Astrocyte (in vitro differentiated cells and primary cell): ENCODE measurements around the gene GFPT2. TPM values are rescaled to one million over a fixed set of nuclear protein-coding genes. Genes with fewer than 3 reads are reported as not detected.
A peak's percentile ranks its signal among the peaks of the same experiment; 100 is the strongest.
"Not testable (repeated sequence)": the region's sequence is repeated elsewhere in the genome, so short reads cannot be mapped to it uniquely, and the experiment has no call there.

Experiments
- DNase-seq: peaks from one replicate; pipeline ENCODE4 v3.0.0-alpha.2; 2010; ENCODE audit warnings: low read depth
- FAIRE-seq: peaks from 2 replicates; lab custom pipeline; 2011; peaks lifted over from hg19 to GRCh38; lab: Jason Lieb, UNC
- H2AFZ ChIP-seq: 2 replicates; pipeline ENCODE4 v1.6.0; 2012; ENCODE audit warnings: low read depth, low read length, inconsistent platforms
- H3K27ac ChIP-seq: 2 replicates; pipeline ENCODE4 v1.5.1; 2011; ENCODE audit warnings: low read depth, low read length, inconsistent platforms
- H3K27me3 ChIP-seq: 2 replicates; pipeline ENCODE4 v1.6.0; 2011; ENCODE audit warnings: low read length, inconsistent platforms; ENCODE audit not compliant: insufficient read depth
- H3K36me3 ChIP-seq: 2 replicates; pipeline ENCODE4 v1.5.1; 2011; ENCODE audit warnings: low read length, inconsistent platforms; ENCODE audit not compliant: insufficient read depth
- H3K4me1 ChIP-seq: 2 replicates; pipeline ENCODE4 v1.5.1; 2011; ENCODE audit warnings: low read length, inconsistent platforms; ENCODE audit not compliant: insufficient read depth
- H3K4me2 ChIP-seq: 2 replicates; pipeline ENCODE4 v1.6.0; 2012; ENCODE audit warnings: low read length, inconsistent platforms
- H3K4me3 ChIP-seq: 2 replicates; pipeline ENCODE4 v1.5.1; 2011; ENCODE audit warnings: low read depth, mild to moderate bottlenecking, low read length, inconsistent platforms; ENCODE audit not compliant: insufficient read depth
- H3K79me2 ChIP-seq: 2 replicates; pipeline ENCODE4 v1.6.0; 2012; ENCODE audit warnings: mild to moderate bottlenecking, low read length, inconsistent platforms; ENCODE audit not compliant: insufficient read depth
- H3K9ac ChIP-seq: 2 replicates; pipeline ENCODE4 v1.6.0; 2012; ENCODE audit warnings: mild to moderate bottlenecking, low read length, inconsistent platforms
- H3K9me3 ChIP-seq: 2 replicates; pipeline ENCODE4 v1.5.1; 2012; ENCODE audit warnings: low read depth, mild to moderate bottlenecking, low read length, inconsistent platforms; ENCODE audit not compliant: insufficient read depth
- H4K20me1 ChIP-seq: 2 replicates; pipeline ENCODE4 v1.6.0; 2012; ENCODE audit warnings: low read length, inconsistent platforms; ENCODE audit not compliant: insufficient read depth
- H3K27ac Mint-ChIP-seq: one replicate; pipeline ENCODE4 v1.8.0; 2021; ENCODE audit warnings: mild to moderate bottlenecking, mixed read lengths; ENCODE audit not compliant: unreplicated experiment
- H3K27me3 Mint-ChIP-seq: one replicate; pipeline ENCODE4 v1.8.0; 2021; ENCODE audit warnings: low read depth, mixed read lengths; ENCODE audit not compliant: unreplicated experiment
- H3K36me3 Mint-ChIP-seq: one replicate; pipeline ENCODE4 v1.8.0; 2021; ENCODE audit warnings: low read depth, mixed read lengths; ENCODE audit not compliant: unreplicated experiment
- H3K4me1 Mint-ChIP-seq: one replicate; pipeline ENCODE4 v1.8.0; 2021; ENCODE audit warnings: low read depth, mixed read lengths; ENCODE audit not compliant: unreplicated experiment
- H3K4me3 Mint-ChIP-seq: one replicate; pipeline ENCODE4 v1.8.0; 2021; ENCODE audit warnings: mild to moderate bottlenecking, moderate library complexity, mixed read lengths; ENCODE audit not compliant: unreplicated experiment
- H3K9me3 Mint-ChIP-seq: one replicate; pipeline ENCODE4 v1.8.0; 2021; ENCODE audit warnings: mild to moderate bottlenecking, mixed read lengths; ENCODE audit not compliant: unreplicated experiment
- CTCF ChIP-seq: IDR thresholded peaks from 2 replicates; pipeline ENCODE4 v1.5.1; 2011; ENCODE audit warnings: low read depth, mild to moderate bottlenecking, inconsistent platforms, low read length, moderate library complexity; ENCODE audit not compliant: insufficient read depth
- EZH2 ChIP-seq: IDR thresholded peaks from 2 replicates; pipeline ENCODE4 v1.6.1; 2012; ENCODE audit warnings: mild to moderate bottlenecking, low read length, inconsistent platforms; ENCODE audit not compliant: insufficient read depth
- total RNA-seq: library from RNA; stranded (reverse); gene quantifications from 2 replicates; pipeline ENCODE4 v1.2.1, GENCODE V29; 2021

The GFPT2 gene
- total RNA-seq, 1 donor from 2014 or later = 14.6 TPM

DNA sequence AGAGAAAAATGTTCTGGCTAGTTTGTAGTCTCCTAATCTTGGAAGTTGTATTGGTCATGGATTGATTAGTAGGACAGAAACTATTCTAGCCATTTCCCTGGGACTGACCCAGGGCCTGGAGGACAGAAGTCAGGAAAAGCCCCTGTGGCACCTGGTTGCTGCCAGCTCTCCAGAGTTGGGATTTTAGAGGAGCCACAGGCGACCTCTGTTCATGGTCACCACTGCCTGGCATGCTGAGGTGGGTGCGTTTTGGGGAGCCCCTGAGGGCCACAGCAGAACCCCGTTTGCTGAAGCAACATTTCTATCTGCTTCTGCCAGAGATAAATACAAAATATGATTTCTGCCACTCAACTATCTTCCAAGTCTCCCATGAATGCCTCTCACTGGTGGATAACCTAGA lies 53.6 kb downstream of the GFPT2 start:
- Histone ChIP-seq H3K9me3 (no peaks in the 10 kb centered on the region), H3K27ac (no peak overlapping the region), H4K20me1 (peaks cover 3% of the 10 kb centered on the region), H3K36me3 (peaks cover 15% of the 10 kb centered on the region), H3K27me3 (no peaks in the 10 kb centered on the region), H2AFZ (no peak overlapping the region), H3K4me2 (no peak overlapping the region), H3K9ac (no peak overlapping the region), H3K79me2 (no peaks in the 10 kb centered on the region), H3K4me1 (no peaks in the 10 kb centered on the region), H3K4me3 (no peak overlapping the region)
- Mint-ChIP-seq H3K4me1 (no peaks in the 10 kb centered on the region), H3K9me3 (no peaks in the 10 kb centered on the region), H3K27ac (no peak overlapping the region), H3K4me3 (no peak overlapping the region), H3K27me3 (peaks cover 3% of the 10 kb centered on the region), H3K36me3 (peaks cover 15% of the 10 kb centered on the region)
- DNase-seq (no peak), FAIRE-seq (no peak)
- no peak for TF ChIP-seq EZH2
- TF ChIP-seq CTCF = no peak

- not testable (repeated sequence) for H3K4me3 ChIP-seq, DNase-seq, H3K9ac ChIP-seq, H3K27ac ChIP-seq, H3K79me2 ChIP-seq, H3K27me3 ChIP-seq, H4K20me1 ChIP-seq, H2AFZ ChIP-seq, H3K4me2 ChIP-seq, H3K9me3 ChIP-seq, H3K4me1 Mint-ChIP-seq, H3K4me1 ChIP-seq, H3K4me3 Mint-ChIP-seq, H3K27me3 Mint-ChIP-seq, H3K9me3 Mint-ChIP-seq, FAIRE-seq
- Mint-ChIP-seq H3K36me3 (peaks cover 14% of the 10 kb centered on the region), H3K27ac (peak overlapping the region; percentile 62)
- peaks cover 15% of the 10 kb centered on the region for H3K36me3 ChIP-seq
These were observed 54.1 kb downstream of the GFPT2 start for GRCh38 chr5:180299014-180299413.

- Histone ChIP-seq H3K4me1 (peaks cover 4% of the 10 kb centered on the region), H2AFZ (no peak overlapping the region), H3K9ac (no peak overlapping the region), H3K4me2 (no peak overlapping the region), H3K4me3 (no peak overlapping the region), H4K20me1 (peaks cover 7% of the 10 kb centered on the region), H3K27me3 (no peaks in the 10 kb centered on the region), H3K27ac (no peak overlapping the region), H3K9me3 (no peaks in the 10 kb centered on the region), H3K79me2 (no peaks in the 10 kb centered on the region), H3K36me3 (peaks cover 12% of the 10 kb centered on the region)
- H3K36me3 Mint-ChIP-seq = peaks cover 12% of the 10 kb centered on the region
- H3K4me1 Mint-ChIP-seq = peaks cover 5% of the 10 kb centered on the region
- no peak overlapping the region for H3K27ac Mint-ChIP-seq
- no peak for FAIRE-seq
- H3K9me3 Mint-ChIP-seq = no peaks in the 10 kb centered on the region
- H3K27me3 Mint-ChIP-seq = peaks cover 3% of the 10 kb centered on the region
- TF ChIP-seq CTCF (no peak), EZH2 (no peak)
- no peak for DNase-seq
- H3K4me3 Mint-ChIP-seq = no peak overlapping the region
These were observed 55.4 kb downstream of the GFPT2 start for GRCh38 chr5:180297587-180298282.
